GM19351 (cell line): ENCODE data around the gene MALL.
"Not testable (repeated sequence)": the region's sequence is repeated elsewhere in the genome, so short reads cannot be mapped to it uniquely, and the experiment has no call there.

Experiments
- ATAC-seq: cut with Tn5 transposase; IDR thresholded peaks from one replicate; pipeline ENCODE4 v1.9.1; 2021; ENCODE audit warnings: mild to moderate bottlenecking, moderate library complexity; ENCODE audit not compliant: unreplicated experiment

The MALL gene

GRCh38 chr2:110054521-110055407, 60.9 kb downstream of the MALL start:
- ATAC-seq, result not testable (repeated sequence)

GRCh38 chr2:110053688-110054087, 61.9 kb downstream of the MALL start:
- not testable (repeated sequence) for ATAC-seq

- not testable (repeated sequence) for ATAC-seq
These were observed 63.5 kb downstream of the MALL start for GRCh38 chr2:110052166-110052565.

- not testable (repeated sequence) for ATAC-seq
These were observed 65.4 kb downstream of the MALL start for GRCh38 chr2:110050222-110050621.

GRCh38 chr2:110049769-110050168, 65.9 kb downstream of the MALL start:
- ATAC-seq, result not testable (repeated sequence)

- not testable (repeated sequence) for ATAC-seq
These were observed 67.1 kb downstream of the MALL start for GRCh38 chr2:110048255-110049197.

GRCh38 chr2:110047225-110047624, 68.4 kb downstream of the MALL start:
- ATAC-seq, result not testable (repeated sequence)

- not testable (repeated sequence) for ATAC-seq
These were observed 73.5 kb downstream of the MALL start for GRCh38 chr2:110041941-110042660.

- not testable (repeated sequence) for ATAC-seq
These were observed 78.3 kb downstream of the MALL start for GRCh38 chr2:110037336-110037735.

GRCh38 chr2:110035384-110035783, 80.2 kb downstream of the MALL start:
- ATAC-seq, result not testable (repeated sequence)

- not testable (repeated sequence) for ATAC-seq
These were observed 80.7 kb downstream of the MALL start for GRCh38 chr2:110034935-110035334.
